K562 (cell line): ENCODE data around the gene PEX6. TPM values are rescaled to one million over a fixed set of nuclear protein-coding genes. Genes with fewer than 3 reads are reported as not detected.
A peak's percentile ranks its signal among the peaks of the same experiment; 100 is the strongest.

Experiments used
- ATAC-seq: fragments of 200-7000 bp; cut with Tn5 transposase; 3 replicates; pipeline ENCODE4 v1.9.1; 2020; ENCODE audit warnings: moderate library complexity
- BruUV-seq: library from RNA; stranded (reverse); fragments of 400-500 nt; replicated peaks from 2 replicates; lab custom pipeline; 2021; lab: Mats Ljungman, UMichigan
- CTCF ChIA-PET: fragments of 300-600 bp; formaldehyde crosslinking; extraction: SDS; loops from one replicate; lab custom pipeline; 2021; ENCODE audit warnings: low intra/inter-chr PET ratio; lab: Yijun Ruan, JAX
- POLR2A ChIA-PET: fragments of 300-600, 350-650 bp; sonication (Branson Sonifier 250); formaldehyde crosslinking; extraction: SDS; loops from one replicate; lab custom pipeline; 2021; ENCODE audit warnings: antibody characterized with exemption, inconsistent platforms; lab: Yijun Ruan, JAX
- DNase-seq, 4 experiments: peaks; one replicate each; pipeline versions ENCODE4 v3.0.0 to v3.0.0-alpha.2; 2011 to 2018; ENCODE audit warnings: low spot score in 3 of 4, mixed read lengths in 3 of 4; ENCODE audit errors: extremely low read depth in 1 of 4
- FAIRE-seq: peaks from 2 replicates; lab custom pipeline; 2011; peaks lifted over from hg19 to GRCh38; lab: Jason Lieb, UNC
- H2AFZ ChIP-seq: 2 replicates; pipeline ENCODE4 v1.6.0; 2011; ENCODE audit warnings: low read depth, low read length, control low read depth, inconsistent platforms
- H3K27ac ChIP-seq: fragments of 200-600 bp; 3 replicates; pipeline ENCODE4 v1.8.0; 2011; ENCODE audit warnings: low read depth, mild to moderate bottlenecking, control low read depth, inconsistent platforms, low read length, moderate library complexity, mixed read lengths; ENCODE audit errors: extremely low read depth
- H3K27me3 ChIP-seq, 2 experiments: fragments of 300-600 bp in 1 of 2; 2 replicates in 1 of 2; 3 replicates in 1 of 2; pipeline versions ENCODE4 v1.6.0 to v1.8.0; 2011; ENCODE audit warnings: inconsistent platforms in 2 of 2, low read length in 2 of 2, mild to moderate bottlenecking in 1 of 2, mixed read lengths in 1 of 2, moderate library complexity in 1 of 2; ENCODE audit not compliant: control insufficient read depth in 2 of 2, insufficient read depth in 2 of 2
- H3K36me3 ChIP-seq: fragments of 300-600 bp; 3 replicates; pipeline ENCODE4 v1.8.0; 2011; ENCODE audit warnings: mild to moderate bottlenecking, low read length, inconsistent platforms; ENCODE audit not compliant: control insufficient read depth, insufficient read depth
- H3K4me1 ChIP-seq, 2 experiments: fragments of 200-600 bp in 1 of 2; replicated peaks in 1 of 2; 2 replicates in 1 of 2; 3 replicates in 1 of 2; pipeline versions ENCODE4 v1.5.1 to v1.8.0; 2011; ENCODE audit warnings: inconsistent platforms in 2 of 2, low read length in 2 of 2, mild to moderate bottlenecking in 1 of 2, mixed read lengths in 1 of 2, moderate library complexity in 1 of 2; ENCODE audit not compliant: control insufficient read depth in 2 of 2, insufficient read depth in 2 of 2
- H3K4me2 ChIP-seq: 2 replicates; pipeline ENCODE4 v1.6.1; 2011; ENCODE audit warnings: low read length, control low read depth, inconsistent platforms, mixed read lengths; ENCODE audit not compliant: insufficient read depth
- H3K4me3 ChIP-seq: fragments of 200-600 bp; sonication (generic), shearing (Covaris generic); 2 replicates; pipeline ENCODE4 v1.5.1; 2016; ENCODE audit warnings: control low read depth, inconsistent platforms
- H3K79me2 ChIP-seq: fragments of 200-600 bp; 3 replicates; pipeline ENCODE4 v1.8.0; 2011; ENCODE audit warnings: low read length, inconsistent platforms; ENCODE audit not compliant: control insufficient read depth, insufficient read depth
- H3K9ac ChIP-seq, 2 experiments: 2 replicates each; pipeline versions ENCODE4 v1.6.0 to v1.6.1; 2011; ENCODE audit warnings: low read depth in 2 of 2, low read length in 2 of 2, control low read depth in 1 of 2, inconsistent platforms in 1 of 2, mild to moderate bottlenecking in 1 of 2, mixed read lengths in 1 of 2; ENCODE audit not compliant: insufficient read depth in 1 of 2
- H3K9me1 ChIP-seq: one replicate; pipeline ENCODE4 v1.6.0; 2011; ENCODE audit warnings: inconsistent platforms, mild to moderate bottlenecking, low read length, moderate library complexity; ENCODE audit not compliant: control insufficient read depth, insufficient read depth
- H3K9me3 ChIP-seq: replicated peaks from 2 replicates; pipeline ENCODE4 v1.5.1; 2011; ENCODE audit warnings: low read depth, low read length, inconsistent platforms; ENCODE audit not compliant: control insufficient read depth, insufficient read depth
- H4K20me1 ChIP-seq: replicated peaks from 2 replicates; pipeline ENCODE4 v1.6.1; 2011; ENCODE audit warnings: low read length, inconsistent platforms, mixed read lengths; ENCODE audit not compliant: control insufficient read depth, insufficient read depth
- ATF7 ChIP-seq: fragments of 450-650 bp; IDR thresholded peaks from 2 replicates; pipeline ENCODE4 v1.7.1; 2014; ENCODE audit warnings: mild to moderate bottlenecking, moderate library complexity
- BRCA1 ChIP-seq, 2 experiments: fragments of 450-650 bp in 1 of 2; sonication (generic) in 1 of 2; formaldehyde crosslinking in 1 of 2; IDR thresholded peaks; 2 replicates each; pipeline versions ENCODE4 v1.5.0 to v1.6.1; 2017 to 2020; ENCODE audit warnings: mild to moderate bottlenecking in 1 of 2, missing genetic modification reagents in 1 of 2
- CBX8 ChIP-seq: fragments of 200-600 bp; sonication (generic); IDR thresholded peaks from 2 replicates; pipeline ENCODE4 v1.6.1; 2012; ENCODE audit warnings: borderline replicate concordance, mixed run types, low read depth, mild to moderate bottlenecking, moderate library complexity, mixed read lengths, low read length, control low read depth, inconsistent platforms; ENCODE audit not compliant: poor library complexity, severe bottlenecking; ENCODE audit errors: extremely low read depth
- E2F5 ChIP-seq: sonication (generic); formaldehyde crosslinking; IDR thresholded peaks from 2 replicates; pipeline ENCODE4 v1.8.0; 2022; ENCODE audit warnings: mild to moderate bottlenecking, missing genetic modification reagents
- FOXP1 ChIP-seq: sonication (generic); formaldehyde crosslinking; IDR thresholded peaks from 2 replicates; pipeline ENCODE4 v1.8.0; 2022; ENCODE audit warnings: mild to moderate bottlenecking, missing genetic modification reagents
- HNRNPLL ChIP-seq: fragments of 200-400 bp; formaldehyde crosslinking; IDR thresholded peaks from 2 replicates; pipeline ENCODE4 v1.6.1; 2017; ENCODE audit warnings: low read length, low read depth, mild to moderate bottlenecking; ENCODE audit not compliant: poor library complexity, severe bottlenecking
- MAFK ChIP-seq: IDR thresholded peaks from 2 replicates; pipeline ENCODE4 v1.6.1; 2011; ENCODE audit warnings: low read length, improper control_type of control experiment
- RAD51 ChIP-seq: fragments of 450-650 bp; IDR thresholded peaks from 2 replicates; pipeline ENCODE4 v1.7.1; 2016; ENCODE audit warnings: low read depth, mild to moderate bottlenecking, borderline replicate concordance
- RBM22 ChIP-seq: fragments of 200-400 bp; formaldehyde crosslinking; IDR thresholded peaks from 2 replicates; pipeline ENCODE4 v1.6.1; 2018; ENCODE audit warnings: low read length, low read depth; ENCODE audit not compliant: poor library complexity, severe bottlenecking
- ZNF217 ChIP-seq: sonication (generic); formaldehyde crosslinking; IDR thresholded peaks from 2 replicates; pipeline ENCODE4 v1.8.0; 2022; ENCODE audit warnings: mild to moderate bottlenecking, missing genetic modification reagents
- ZNF24 ChIP-seq: fragments of 450-650 bp; IDR thresholded peaks from 2 replicates; pipeline ENCODE4 v1.6.1; 2016
- ZNF3 ChIP-seq: fragments of 250-450 bp; sonication (Bioruptor Pico); IDR thresholded peaks from 2 replicates; pipeline ENCODE4 v1.5.0; 2021; ENCODE audit warnings: mild to moderate bottlenecking, moderate library complexity
- ZNF311 ChIP-seq: fragments of 250-450 bp; sonication (Bioruptor Pico); IDR thresholded peaks from 2 replicates; pipeline ENCODE4 v1.4.0; 2020; ENCODE audit warnings: mild to moderate bottlenecking, moderate library complexity
- ZNF77 ChIP-seq: fragments of 250-450 bp; sonication (Bioruptor Pico); IDR thresholded peaks from 2 replicates; pipeline ENCODE4 v1.5.0; 2020
- WGBS: fragments of 100-300 bp; shearing (Covaris generic); methylation state at CpG from one replicate; pipeline ENCODE4 v1.1.6; 2016; ENCODE audit warnings: low coverage, mixed read lengths; ENCODE audit not compliant: insufficient coverage; ENCODE audit errors: missing lambda C conversion rate; 5-methylcytosine and 5-hydroxymethylcytosine counted together
- in situ Hi-C: fragments of 300-500 bp; cut with MboI; formaldehyde crosslinking; loops from 4 replicates; pipeline ENCODE4 v1.15.0; 2018; ENCODE audit warnings: inconsistent platforms, mixed read lengths
- intact Hi-C: fragments of 100-400 bp; cut with micrococcal nuclease; formaldehyde crosslinking; loops from 2 replicates; pipeline ENCODE4 v1.14.2; 2022
- polyA plus RNA-seq, 8 experiments: library from polyadenylated mRNA; depleted of rRNA in 4 of 8; stranded (reverse) in 5 of 8; unstranded in 3 of 8; fragments of >200 nt; fragmentation: Nextera tagmentation in 2 of 8; fragmentation: Illumina TruSeq in 1 of 8; extraction: Ambion mirVana in 2 of 8; extraction: Trizol in 1 of 8; gene quantifications; 2 replicates each; pipeline versions ENCODE4 v1.2.1 to v1.2.3, GENCODE V29; 2011 to 2014; ENCODE audit warnings: inconsistent platforms in 1 of 8, missing spikeins in 1 of 8
- total RNA-seq, 7 experiments: library from RNA; depleted of rRNA in 6 of 7; stranded (reverse); fragments of >200 nt in 6 of 7; fragmentation: Illumina TruSeq in 2 of 7; extraction: Trizol in 2 of 7; gene quantifications; 2 replicates each; pipeline versions ENCODE4 v1.2.1 to v1.2.3, GENCODE V29; 2011 to 2021; ENCODE audit warnings: low replicate concordance in 1 of 7

PEX6 gene
- total and polyA plus RNA-seq, 9 of the 15 experiments (the other 6 are each of a cell fraction or from before 2014, with no cell fraction given) = 0.17 to 20.8 (median 6.9) TPM

- Histone ChIP-seq H3K27ac (no peak overlapping the region), H3K36me3 (peaks cover 55% of the 10 kb centered on the region; the same call in 2 of the 3 replicates), H3K9ac (peak overlapping the region in 1 of 2 experiments; percentile 53; a peak in 1 of 4 replicates), H3K9me3 (no peaks in the 10 kb centered on the region), H3K79me2 (no peaks in the 10 kb centered on the region), H3K9me1 (no peaks in the 10 kb centered on the region), H3K4me1 (peaks cover 12 to 22% of the 10 kb centered on the region in 2 experiments), H3K4me2 (no peak overlapping the region), H2AFZ (no peak overlapping the region), H4K20me1 (no peaks in the 10 kb centered on the region), H3K4me3 (no peak overlapping the region), H3K27me3 (no peaks in the 10 kb centered on the region)
- DNase-seq (no peak), FAIRE-seq (no peak), ATAC-seq (no peak)
- WGBS = 68% methylated on average over 4 of the region's 4 CpGs
- TF ChIP-seq ATF7 = no peak
- no peak for TF ChIP-seq HNRNPLL
- no peak for TF ChIP-seq RBM22
- no peak for TF ChIP-seq ZNF3 (CRISPR knock-in tag)
- no peak for TF ChIP-seq ZNF24
- TF ChIP-seq ZNF77 (CRISPR knock-in tag) = no peak
- TF ChIP-seq E2F5 = no peak
- no peak for TF ChIP-seq FOXP1
- no peak for TF ChIP-seq ZNF217 (CRISPR knock-in tag)
- TF ChIP-seq RAD51 = no peak
- TF ChIP-seq MAFK = no peak
- no peak for TF ChIP-seq CBX8
- no peak for TF ChIP-seq BRCA1 (IDR thresholded peaks at IDR 0.05)
- TF ChIP-seq BRCA1 (CRISPR knock-in tag; IDR thresholded peaks at IDR 0.05) = no peak
- no peak for TF ChIP-seq ZNF311 (CRISPR knock-in tag)
- in situ Hi-C loops (no loop called here), intact Hi-C loops (no loop called here)
- no TSS peak for BruUV-seq
- ChIA-PET POLR2A (interaction anchor here (0.7 kb wide), 1 partner anchor 10 kb away, joined by 3 read pairs; the partner anchor contains the start of gene PEX6), CTCF (no interaction called here)
These were observed 10.2 kb downstream of the PEX6 start for GRCh38 chr6:42968783-42969182.
